ENCODE results near the gene PLD2.

PLD2 gene

DNA sequence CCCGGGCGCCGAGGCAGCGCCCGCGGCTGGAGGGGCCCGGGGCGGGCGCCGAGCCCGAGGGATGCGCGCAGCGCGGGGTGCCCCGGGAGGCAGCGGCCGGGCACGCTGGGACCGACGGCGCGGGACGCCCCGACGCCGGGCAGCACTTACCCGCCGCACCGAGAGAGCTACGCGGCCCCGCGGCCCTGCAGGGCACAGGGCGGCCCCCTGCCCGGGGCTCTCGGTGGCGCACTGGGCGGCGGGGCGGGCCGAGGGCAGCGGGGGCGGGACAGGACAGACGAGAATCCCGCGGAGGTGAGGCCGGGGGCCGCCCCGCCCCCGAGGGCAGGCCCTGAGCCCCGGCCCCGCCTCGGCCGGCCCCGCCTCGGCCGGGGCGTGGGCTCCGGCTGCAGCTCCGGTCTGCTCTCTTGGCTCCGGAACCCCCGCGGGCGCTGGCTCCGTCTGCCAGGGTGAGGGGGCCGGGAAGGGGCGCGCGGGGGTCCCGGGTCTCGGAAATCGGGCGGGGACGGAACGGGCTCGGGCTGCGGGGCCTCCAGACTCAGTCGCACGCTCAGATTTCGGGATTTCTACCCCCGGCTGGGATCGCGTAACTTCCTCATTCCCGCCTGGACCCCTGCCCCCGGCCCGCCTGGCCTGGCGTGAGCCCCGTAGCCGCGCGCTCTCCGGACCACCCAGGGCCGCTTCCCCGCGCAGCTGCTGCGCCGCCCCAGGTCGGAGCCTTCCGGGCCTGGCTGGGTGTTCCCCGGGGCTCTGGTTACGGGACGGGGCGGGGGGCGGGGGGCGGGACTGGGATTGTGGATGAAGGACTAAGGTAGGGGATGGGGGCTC lies at the start of gene PLD2:
TSS of gene PLD2 (plus strand) at position 376 of the 828 bp plus-strand sequence. CDS start 621 bp downstream, outside the sequence.
- DNase-seq, result peak in 50 of 56 donors; percentile 7 to 84 (median 50)

GRCh38 chr17:4759776-4760236 lies 47.1 kb upstream of the PLD2 start:
- no peak for DNase-seq

DNA sequence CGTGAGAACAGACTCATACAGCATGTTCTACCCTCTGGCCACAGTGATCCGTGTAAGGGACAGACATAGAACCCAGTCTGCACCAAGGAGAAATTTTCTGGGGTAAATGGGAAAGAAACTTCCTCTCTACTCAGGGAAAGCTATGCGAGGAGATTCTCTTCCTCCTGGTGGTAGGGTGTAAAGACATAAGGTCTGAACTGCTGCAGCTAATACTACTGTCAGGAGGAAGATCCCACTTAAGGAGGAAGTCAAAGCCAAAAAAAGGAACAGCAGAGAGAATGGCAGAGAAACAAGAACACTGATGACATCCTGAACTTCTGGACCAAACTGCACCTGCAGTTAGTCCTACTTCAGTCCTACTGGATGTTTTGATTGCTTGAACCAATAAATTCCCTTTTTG lies 42.4 kb upstream of the PLD2 start:
- no peak for DNase-seq

- no peak for DNase-seq
These were observed 40.8 kb upstream of the PLD2 start for GRCh38 chr17:4766201-4766600.

DNA sequence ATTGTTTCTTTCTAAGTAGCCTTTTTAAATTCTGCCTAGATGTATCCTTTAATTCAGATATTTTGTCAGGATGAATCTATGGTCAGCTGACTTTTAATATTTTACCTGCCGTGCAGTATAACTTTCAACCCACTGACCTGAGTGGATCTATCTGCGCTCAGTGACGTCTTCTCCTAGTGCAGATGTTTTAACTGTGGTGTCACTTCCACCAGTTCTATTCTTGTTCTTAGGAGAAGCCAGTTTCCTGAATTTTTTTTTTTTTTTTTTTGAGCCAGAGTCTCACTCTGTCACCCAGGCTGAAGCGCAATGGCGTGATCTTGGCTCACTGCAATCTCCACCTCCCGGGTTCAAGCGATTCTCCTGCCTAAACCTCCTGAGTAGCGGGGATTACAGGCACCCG lies 40.2 kb upstream of the PLD2 start:
- DNase-seq, result no peak

GRCh38 chr17:4768298-4768697 lies 38.7 kb upstream of the PLD2 start:
- no peak for DNase-seq

DNA sequence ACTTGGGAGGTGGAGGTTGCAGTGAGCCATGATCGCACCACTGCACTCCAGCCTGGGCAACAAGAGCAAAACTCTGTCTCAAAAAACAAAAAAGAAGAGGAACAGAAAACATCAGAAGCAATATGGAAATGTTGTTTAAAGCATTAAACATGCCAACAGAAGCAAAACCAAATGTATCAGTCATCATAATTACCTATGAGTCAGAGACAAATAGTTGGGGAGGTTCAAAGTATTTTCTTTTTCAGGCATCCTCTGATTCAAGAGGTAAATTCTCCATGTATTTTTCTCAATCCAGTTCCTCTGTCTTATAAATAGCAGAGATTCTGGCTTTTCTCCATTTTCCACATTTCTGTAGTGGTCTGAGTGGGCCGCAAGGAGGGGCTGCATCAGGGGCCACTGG lies 37.3 kb upstream of the PLD2 start:
- DNase-seq, result no peak

- no peak for DNase-seq
These were observed 35.3 kb upstream of the PLD2 start, which contains the start of gene TM4SF5 for GRCh38 chr17:4771519-4772234. Gene TM4SF5, plus strand, starts transcription at chr17:4771886. Its CDS starts 37 bp downstream, at chr17:4771923.

- no peak for DNase-seq
These were observed 34.7 kb upstream of the PLD2 start for GRCh38 chr17:4772235-4772613.

DNA sequence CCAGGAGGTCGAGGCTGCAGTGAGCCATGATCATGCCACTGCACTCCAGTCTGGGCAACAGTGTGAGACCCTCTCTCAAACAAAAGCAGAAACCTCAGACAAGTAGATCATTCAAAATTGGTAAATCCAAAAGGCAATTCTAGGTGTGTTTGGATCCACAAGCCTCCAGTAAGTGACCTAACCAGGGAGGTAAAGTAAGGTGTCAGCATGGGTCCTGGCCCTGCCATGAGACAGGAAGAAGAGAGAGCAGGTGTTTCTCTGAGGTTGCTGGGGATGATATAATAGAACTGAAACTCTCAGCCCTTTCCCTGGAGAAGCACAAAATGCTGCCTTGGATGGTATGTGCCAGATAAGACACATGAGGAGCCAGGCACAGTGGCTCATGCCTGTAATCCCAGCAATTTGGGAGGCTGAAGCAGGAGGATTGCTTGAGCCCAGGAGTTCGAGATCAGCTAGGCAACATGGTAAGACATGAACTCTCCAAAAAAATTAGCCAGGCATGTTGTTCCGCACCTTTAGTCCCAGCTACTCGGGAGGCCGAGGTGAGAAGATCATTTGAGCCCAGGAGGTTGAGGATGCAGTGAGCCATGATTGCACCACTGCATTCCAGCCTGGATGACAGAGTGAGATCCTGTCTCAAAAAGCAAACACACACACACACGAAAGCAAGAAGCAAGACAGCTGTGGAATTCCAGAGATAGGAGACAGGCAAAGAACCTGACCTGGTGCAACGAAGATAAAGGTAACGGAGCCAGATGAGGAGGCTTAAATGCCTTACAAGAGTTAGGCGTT lies 28.8 kb upstream of the PLD2 start:
- DNase-seq, result no peak

DNA sequence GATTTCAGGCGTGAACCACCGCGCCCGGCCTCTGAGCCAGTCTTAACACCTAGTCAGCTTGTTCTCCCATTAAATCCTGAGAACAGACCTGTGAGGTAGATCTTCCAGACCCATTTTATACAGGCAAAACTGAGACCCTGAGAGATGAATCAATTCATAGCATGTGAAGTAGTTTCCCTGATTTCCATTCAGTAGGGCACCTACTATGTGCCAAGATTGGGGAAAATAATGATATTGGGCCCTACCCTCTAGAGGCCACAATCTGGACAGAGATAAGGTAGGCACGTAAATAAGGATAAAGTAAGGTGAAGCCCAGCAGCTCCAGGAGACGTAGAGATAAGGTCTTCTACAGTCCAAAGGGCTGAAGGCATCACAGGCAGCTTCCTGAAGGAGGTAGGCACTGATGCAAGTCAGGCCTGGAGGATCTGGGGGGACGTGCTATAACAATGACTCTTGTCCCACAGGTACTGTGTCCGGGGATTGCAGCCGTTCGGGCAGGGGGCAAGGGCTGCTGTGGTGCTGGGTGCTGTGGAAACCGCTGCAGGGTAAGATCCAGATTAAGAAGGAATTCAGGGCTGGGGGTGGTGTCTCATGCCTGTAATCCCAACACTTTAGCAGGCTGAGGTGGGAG lies 26.5 kb upstream of the PLD2 start:
- DNase-seq, result no peak

DNA sequence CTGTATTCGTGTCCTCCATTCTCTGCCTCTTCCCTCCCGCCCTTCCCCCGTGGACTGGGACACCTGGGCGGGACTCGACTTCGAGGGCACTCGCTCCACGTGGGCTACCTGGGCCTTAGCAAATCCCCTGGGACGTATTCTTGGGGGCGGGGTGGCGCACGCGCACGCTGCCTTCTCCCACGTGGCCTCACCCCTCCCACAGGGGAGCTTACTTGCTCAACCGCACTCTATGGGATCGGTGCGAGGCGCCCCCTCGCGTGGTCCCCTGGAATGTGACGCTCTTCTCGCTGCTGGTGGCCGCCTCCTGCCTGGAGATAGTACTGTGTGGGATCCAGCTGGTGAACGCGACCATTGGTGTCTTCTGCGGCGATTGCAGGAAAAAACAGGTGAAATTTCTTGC lies 24.3 kb upstream of the PLD2 start:
- DNase-seq, result peak in 4 of 56 donors; percentile 6 to 13 (median 10)

- DNase-seq, result peak in 2 of 56 donors; percentile 10 to 12
These were observed 21.4 kb upstream of the PLD2 start for GRCh38 chr17:4785311-4786105.

- DNase-seq, result peak in 5 of 56 donors; percentile 5 to 35 (median 11)
These were observed 20.8 kb upstream of the PLD2 start, which contains the start of gene VMO1 for GRCh38 chr17:4786106-4786511. Gene VMO1, minus strand, starts transcription at chr17:4786364. Its CDS starts 12 bp downstream, at chr17:4786352.

DNA sequence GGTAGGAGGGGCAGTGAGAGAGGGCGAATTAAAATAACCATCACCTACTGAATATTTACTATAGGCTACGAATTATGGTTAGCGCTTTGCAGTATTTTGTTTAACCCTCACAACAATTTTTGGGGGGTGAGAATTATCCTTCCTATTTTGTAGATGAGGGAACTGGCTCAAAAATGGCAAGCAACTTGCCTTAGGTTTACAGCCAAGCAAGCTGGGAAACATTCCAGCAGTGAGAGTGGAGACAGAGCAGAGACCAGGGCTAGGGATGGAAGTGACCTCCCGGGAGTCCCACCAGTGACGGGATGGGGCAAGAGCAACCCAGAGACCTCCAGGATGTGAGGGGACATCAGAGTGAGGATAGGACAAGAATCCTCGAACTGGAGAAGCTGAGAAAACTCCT lies 20.4 kb upstream of the PLD2 start:
- DNase-seq, result peak in 1 of 56 donors; percentile 10

GRCh38 chr17:4788159-4788806 lies 18.7 kb upstream of the PLD2 start:
- DNase-seq, result no peak

DNA sequence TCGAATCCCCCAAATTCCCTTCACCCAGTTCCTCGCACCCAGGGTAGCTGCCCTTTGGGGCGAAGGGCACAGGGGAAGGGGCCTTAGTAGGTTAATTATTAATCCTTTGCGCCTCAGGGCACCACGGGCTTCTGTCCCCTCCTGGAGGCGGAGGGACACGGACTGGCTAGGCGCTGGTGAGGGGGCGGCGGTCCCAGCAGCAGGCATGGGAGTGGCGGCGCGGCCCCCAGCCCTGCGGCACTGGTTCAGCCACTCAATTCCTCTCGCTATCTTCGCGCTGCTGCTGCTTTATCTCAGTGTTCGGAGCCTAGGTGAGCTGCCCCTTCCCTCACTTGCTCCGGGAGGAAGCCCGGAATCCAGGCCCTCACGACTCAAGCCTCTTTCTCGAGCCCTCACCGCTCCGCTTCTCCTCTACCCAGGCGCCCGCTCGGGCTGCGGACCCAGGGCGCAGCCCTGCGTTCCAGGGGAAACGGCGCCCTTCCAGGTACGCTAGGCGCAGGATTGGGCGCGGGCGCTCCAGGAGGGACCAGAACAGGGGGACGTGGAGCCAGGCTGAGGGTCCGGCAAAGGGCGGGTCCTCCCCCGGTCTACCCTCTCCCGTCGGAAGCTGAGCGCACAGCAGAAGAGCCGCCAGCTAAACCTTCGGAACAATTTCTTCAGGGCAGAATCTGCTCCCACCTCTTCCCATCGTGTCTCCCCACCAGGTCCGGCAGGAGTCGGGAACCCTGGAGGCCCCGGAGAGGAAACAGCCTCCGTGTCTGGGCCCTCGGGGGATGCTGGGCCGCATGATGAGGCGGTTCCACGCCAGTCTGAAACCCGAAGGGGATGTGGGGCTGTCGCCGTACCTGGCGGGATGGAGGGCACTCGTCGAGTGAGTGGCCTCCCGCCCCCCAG lies 17.9 kb upstream of the PLD2 start, which contains the start of gene GLTPD2:
TSS of gene GLTPD2 (plus strand) at position 158 of the 894 bp plus-strand sequence. CDS start at position 206, 48 bp downstream.
- DNase-seq, result peak in 3 of 56 donors; percentile 9 to 47 (median 11)

DNA sequence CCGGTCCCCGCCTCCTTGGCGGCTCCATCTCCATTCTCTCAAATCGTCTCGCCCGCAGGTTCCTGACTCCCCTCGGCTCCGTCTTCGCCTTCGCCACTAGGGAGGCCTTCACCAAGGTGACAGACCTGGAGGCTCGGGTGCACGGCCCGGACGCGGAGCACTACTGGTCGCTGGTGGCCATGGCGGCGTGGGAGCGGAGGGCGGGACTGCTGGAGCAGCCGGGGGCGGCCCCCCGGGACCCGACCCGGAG lies 17.3 kb upstream of the PLD2 start:
- no peak for DNase-seq
